ENCODE results near the gene SPINT4. TPM values are rescaled to one million over a fixed set of nuclear protein-coding genes. Genes with fewer than 3 reads are reported as not detected.

SPINT4 gene
- total RNA-seq, 1 experiment from 2014 or later = not detected

DNA sequence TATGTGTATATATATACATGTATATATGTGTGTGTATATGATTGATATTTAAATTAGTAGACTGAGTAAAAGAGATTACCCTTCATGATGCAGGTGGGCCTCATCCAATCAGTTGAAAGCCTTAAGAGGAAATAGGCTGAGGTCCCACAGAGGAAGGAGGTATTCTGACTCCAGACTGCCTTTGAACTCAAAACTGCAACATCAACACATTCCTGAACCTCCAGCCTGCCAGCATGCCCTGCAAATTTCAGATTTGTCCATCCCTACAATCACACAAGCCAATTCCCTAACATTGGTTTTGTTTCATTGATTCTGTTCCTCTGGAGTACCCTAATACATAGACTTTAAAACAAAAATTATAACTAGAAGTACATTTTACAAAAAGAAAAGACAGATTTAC is 22.9 kb downstream of the SPINT4 start:
- Histone ChIP-seq H3K4me1 (ENCODE audit: control insufficient read depth, insufficient read depth, low read length) (no peaks in the 10 kb centered on the region), H3K4me3 (ENCODE audit: low read depth in 2 of 2, low read length in 2 of 2) (no peak overlapping the region), H3K9me3 (ENCODE audit: control insufficient read depth, insufficient read depth, low read depth, low read length) (no peaks in the 10 kb centered on the region), H3K36me3 (ENCODE audit: control insufficient read depth, insufficient read depth, low read length) (no peaks in the 10 kb centered on the region), H3K27me3 (ENCODE audit: control insufficient read depth, insufficient read depth, low read length) (peaks cover 2% of the 10 kb centered on the region; the same call in 1 of the 2 replicates), H3K27ac (ENCODE audit: low read length) (no peak overlapping the region)
- intact Hi-C loops (cut with micrococcal nuclease; ENCODE audit: unreplicated experiment) = no loop called here
- TF ChIP-seq SIN3A (IDR thresholded peaks at IDR 0.05; ENCODE audit: borderline replicate concordance, insufficient read depth, low read depth, low read length) = no peak
- no peak for TF ChIP-seq POLR2AphosphoS5 (IDR thresholded peaks at IDR 0.05; ENCODE audit: low read depth, low read length)
- TF ChIP-seq TCF7L2 (IDR thresholded peaks at IDR 0.05; ENCODE audit: low read depth, low read length) = no peak
- TF ChIP-seq, protein P1, sequence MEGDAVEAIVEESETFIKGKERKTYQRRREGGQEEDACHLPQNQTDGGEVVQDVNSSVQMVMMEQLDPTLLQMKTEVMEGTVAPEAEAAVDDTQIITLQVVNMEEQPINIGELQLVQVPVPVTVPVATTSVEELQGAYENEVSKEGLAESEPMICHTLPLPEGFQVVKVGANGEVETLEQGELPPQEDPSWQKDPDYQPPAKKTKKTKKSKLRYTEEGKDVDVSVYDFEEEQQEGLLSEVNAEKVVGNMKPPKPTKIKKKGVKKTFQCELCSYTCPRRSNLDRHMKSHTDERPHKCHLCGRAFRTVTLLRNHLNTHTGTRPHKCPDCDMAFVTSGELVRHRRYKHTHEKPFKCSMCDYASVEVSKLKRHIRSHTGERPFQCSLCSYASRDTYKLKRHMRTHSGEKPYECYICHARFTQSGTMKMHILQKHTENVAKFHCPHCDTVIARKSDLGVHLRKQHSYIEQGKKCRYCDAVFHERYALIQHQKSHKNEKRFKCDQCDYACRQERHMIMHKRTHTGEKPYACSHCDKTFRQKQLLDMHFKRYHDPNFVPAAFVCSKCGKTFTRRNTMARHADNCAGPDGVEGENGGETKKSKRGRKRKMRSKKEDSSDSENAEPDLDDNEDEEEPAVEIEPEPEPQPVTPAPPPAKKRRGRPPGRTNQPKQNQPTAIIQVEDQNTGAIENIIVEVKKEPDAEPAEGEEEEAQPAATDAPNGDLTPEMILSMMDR (IDR thresholded peaks at IDR 0.05) = no peak
- TF ChIP-seq, protein P2, sequence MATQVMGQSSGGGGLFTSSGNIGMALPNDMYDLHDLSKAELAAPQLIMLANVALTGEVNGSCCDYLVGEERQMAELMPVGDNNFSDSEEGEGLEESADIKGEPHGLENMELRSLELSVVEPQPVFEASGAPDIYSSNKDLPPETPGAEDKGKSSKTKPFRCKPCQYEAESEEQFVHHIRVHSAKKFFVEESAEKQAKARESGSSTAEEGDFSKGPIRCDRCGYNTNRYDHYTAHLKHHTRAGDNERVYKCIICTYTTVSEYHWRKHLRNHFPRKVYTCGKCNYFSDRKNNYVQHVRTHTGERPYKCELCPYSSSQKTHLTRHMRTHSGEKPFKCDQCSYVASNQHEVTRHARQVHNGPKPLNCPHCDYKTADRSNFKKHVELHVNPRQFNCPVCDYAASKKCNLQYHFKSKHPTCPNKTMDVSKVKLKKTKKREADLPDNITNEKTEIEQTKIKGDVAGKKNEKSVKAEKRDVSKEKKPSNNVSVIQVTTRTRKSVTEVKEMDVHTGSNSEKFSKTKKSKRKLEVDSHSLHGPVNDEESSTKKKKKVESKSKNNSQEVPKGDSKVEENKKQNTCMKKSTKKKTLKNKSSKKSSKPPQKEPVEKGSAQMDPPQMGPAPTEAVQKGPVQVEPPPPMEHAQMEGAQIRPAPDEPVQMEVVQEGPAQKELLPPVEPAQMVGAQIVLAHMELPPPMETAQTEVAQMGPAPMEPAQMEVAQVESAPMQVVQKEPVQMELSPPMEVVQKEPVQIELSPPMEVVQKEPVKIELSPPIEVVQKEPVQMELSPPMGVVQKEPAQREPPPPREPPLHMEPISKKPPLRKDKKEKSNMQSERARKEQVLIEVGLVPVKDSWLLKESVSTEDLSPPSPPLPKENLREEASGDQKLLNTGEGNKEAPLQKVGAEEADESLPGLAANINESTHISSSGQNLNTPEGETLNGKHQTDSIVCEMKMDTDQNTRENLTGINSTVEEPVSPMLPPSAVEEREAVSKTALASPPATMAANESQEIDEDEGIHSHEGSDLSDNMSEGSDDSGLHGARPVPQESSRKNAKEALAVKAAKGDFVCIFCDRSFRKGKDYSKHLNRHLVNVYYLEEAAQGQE (IDR thresholded peaks at IDR 0.05; ENCODE audit: insufficient read depth in 1 of 2, low read depth in 2 of 2, low read length in 1 of 2) = no peak
- POLR2A ChIA-PET = no interaction called here
- CTCF ChIA-PET = no interaction called here
- in situ Hi-C loops (cut with HindIII; ENCODE audit: low pct_unique_long_range_greater_than_20kb, low sequenced_read_pairs) = no loop called here
- no peak for ATAC-seq
- no peak for DNase-seq (ENCODE audit: low read depth, low spot score)
- no TSS peak for BruUV-seq (replicated peaks)

- Histone ChIP-seq H3K4me1 (ENCODE audit: control insufficient read depth, insufficient read depth, low read length) (no peaks in the 10 kb centered on the region), H3K9me3 (ENCODE audit: control insufficient read depth, insufficient read depth, low read depth, low read length) (no peaks in the 10 kb centered on the region), H3K27me3 (ENCODE audit: control insufficient read depth, insufficient read depth, low read length) (peaks cover 2% of the 10 kb centered on the region; the same call in 1 of the 2 replicates), H3K27ac (ENCODE audit: low read length) (no peak overlapping the region), H3K4me3 (ENCODE audit: low read depth in 2 of 2, low read length in 2 of 2) (no peak overlapping the region), H3K36me3 (ENCODE audit: control insufficient read depth, insufficient read depth, low read length) (no peaks in the 10 kb centered on the region)
- ChIA-PET POLR2A (no interaction called here), CTCF (interaction anchor here (0.5 kb wide), 1 partner anchor 160 kb away, joined by 3 read pairs; no protein-coding TSS in a partner anchor)
- TF ChIP-seq, protein P1 (IDR thresholded peaks at IDR 0.05) = no peak
- TF ChIP-seq POLR2AphosphoS5 (IDR thresholded peaks at IDR 0.05; ENCODE audit: low read depth, low read length) (no peak), TCF7L2 (IDR thresholded peaks at IDR 0.05; ENCODE audit: low read depth, low read length) (no peak), SIN3A (IDR thresholded peaks at IDR 0.05; ENCODE audit: borderline replicate concordance, insufficient read depth, low read depth, low read length) (no peak)
- TF ChIP-seq, protein P2 (IDR thresholded peaks at IDR 0.05; ENCODE audit: insufficient read depth in 1 of 2, low read depth in 2 of 2, low read length in 1 of 2) = no peak
- in situ Hi-C loops (cut with HindIII; ENCODE audit: low pct_unique_long_range_greater_than_20kb, low sequenced_read_pairs) = no loop called here
- no TSS peak for BruUV-seq (replicated peaks)
- intact Hi-C loops (cut with micrococcal nuclease; ENCODE audit: unreplicated experiment) = no loop called here
- no peak for ATAC-seq
- DNase-seq (ENCODE audit: low read depth, low spot score) = no peak
These were observed 29.6 kb downstream of the SPINT4 start for GRCh38 chr20:45751721-45752120.

Measured in Panc1 (cell line).